T-cell (primary cell): Measurements from ENCODE around the gene CSTB. TPM values are rescaled to one million over a fixed set of nuclear protein-coding genes. Genes with fewer than 3 reads are reported as not detected.
A peak's percentile ranks its signal among the peaks of the same experiment; 100 is the strongest.

Experiments used
- ATAC-seq, 4 experiments: fragments of 200-7000 bp in 3 of 4; fragments of 150-1000 bp in 1 of 4; cut with Tn5 transposase; replicated peaks in 1 of 4; 1 replicate in 3 of 4; 2 replicates in 1 of 4; pipeline ENCODE4 v1.10.0; 2021; ENCODE audit warnings: moderate library complexity in 3 of 4, mild to moderate bottlenecking in 2 of 4, moderate number of reproducible peaks in 1 of 4
- CTCF ChIA-PET, 2 donors: fragments of 300-600 bp; sonication (Branson Sonifier 250); formaldehyde crosslinking; loops; one replicate each; lab custom pipeline; 2022; ENCODE audit warnings: antibody characterized with exemption in 2 of 2; lab: Charles Lee
- POLR2A ChIA-PET, 2 donors: fragments of 300-600 bp; sonication (Branson Sonifier 250); formaldehyde crosslinking; loops; one replicate each; lab custom pipeline; 2022; ENCODE audit warnings: antibody characterized with exemption in 2 of 2; lab: Charles Lee
- DNase-seq, 35 experiments: peaks; one replicate each; pipeline versions ENCODE4 v3.0.0 to v3.0.0-alpha.2; 2013 to 2023
- H3K27ac ChIP-seq: one replicate; pipeline ENCODE4 v1.5.1; 2013; ENCODE audit warnings: low read length
- H3K27me3 ChIP-seq, 2 experiments: replicated peaks in 1 of 2; 1 replicate in 1 of 2; 2 replicates in 1 of 2; pipeline versions ENCODE4 v1.6.1 to v1.7.0; 2013; ENCODE audit warnings: low read length in 1 of 2, mixed read lengths in 1 of 2; ENCODE audit not compliant: control insufficient read depth in 2 of 2, insufficient read depth in 2 of 2; ENCODE audit errors: extremely low read depth in 1 of 2
- H3K36me3 ChIP-seq, 2 donors: 1 replicate in 1 of 2; 2 replicates in 1 of 2; pipeline versions ENCODE4 v1.6.1 to v1.7.0; 2013; ENCODE audit warnings: low read length in 1 of 2; ENCODE audit not compliant: control insufficient read depth in 2 of 2, insufficient read depth in 1 of 2; ENCODE audit errors: extremely low read depth in 1 of 2
- H3K4me1 ChIP-seq, 2 experiments: 1 replicate in 1 of 2; 2 replicates in 1 of 2; pipeline versions ENCODE4 v1.6.1 to v1.7.0; 2013; ENCODE audit warnings: low read length in 2 of 2, mixed read lengths in 1 of 2; ENCODE audit not compliant: insufficient read depth in 2 of 2, control insufficient read depth in 1 of 2; ENCODE audit errors: extremely low read depth in 1 of 2
- H3K4me3 ChIP-seq, 2 donors: 1 replicate in 1 of 2; 2 replicates in 1 of 2; pipeline versions ENCODE4 v1.5.1 to v1.7.0; 2013; ENCODE audit warnings: mild to moderate bottlenecking in 2 of 2, low read length in 1 of 2, moderate library complexity in 1 of 2; ENCODE audit not compliant: control insufficient read depth in 1 of 2; ENCODE audit errors: extremely low read depth in 1 of 2
- H3K9me3 ChIP-seq: 2 replicates; pipeline ENCODE4 v1.7.0; 2013
- H3K27ac Mint-ChIP-seq, 2 donors: one replicate each; pipeline ENCODE4 v1.8.0; 2020 to 2021; ENCODE audit warnings: mild to moderate bottlenecking in 2 of 2, mixed read lengths in 2 of 2
- H3K27me3 Mint-ChIP-seq, 2 donors: one replicate each; pipeline ENCODE4 v1.8.0; 2021 to 2022; ENCODE audit warnings: mixed read lengths in 2 of 2
- H3K36me3 Mint-ChIP-seq: one replicate; pipeline ENCODE4 v1.8.0; 2021; ENCODE audit warnings: mixed read lengths
- H3K4me1 Mint-ChIP-seq, 3 donors: one replicate each; pipeline ENCODE4 v1.8.0; 2020 to 2022; ENCODE audit warnings: mixed read lengths in 3 of 3, mild to moderate bottlenecking in 1 of 3
- H3K4me3 Mint-ChIP-seq, 3 donors: one replicate each; pipeline ENCODE4 v1.8.0; 2020 to 2022; ENCODE audit warnings: mild to moderate bottlenecking in 3 of 3, mixed read lengths in 3 of 3, moderate library complexity in 3 of 3
- H3K9me3 Mint-ChIP-seq, 3 donors: one replicate each; pipeline ENCODE4 v1.8.0; 2020 to 2022; ENCODE audit warnings: mixed read lengths in 3 of 3
- WGBS: methylation state at CpG from one replicate; pipeline ENCODE4 v1.1.5; 2013; ENCODE audit warnings: missing lambda C conversion rate; ENCODE audit not compliant: insufficient coverage; 5-methylcytosine and 5-hydroxymethylcytosine counted together
- total RNA-seq, 35 experiments: library from RNA in 6 of 35; stranded (reverse) in 6 of 35; fragments of 120-200 nt in 1 of 35; gene quantifications; one replicate each; pipeline versions ENCODE4 v1.2.1 to v1.2.4 and lab custom pipeline; 2013 to 2026

Gene CSTB
- total RNA-seq, 5 donors from 2014 or later (not counting 1 experiment from before 2014, with no cell fraction given), result 19.0 to 34.7 (median 25.9) TPM

DNA sequence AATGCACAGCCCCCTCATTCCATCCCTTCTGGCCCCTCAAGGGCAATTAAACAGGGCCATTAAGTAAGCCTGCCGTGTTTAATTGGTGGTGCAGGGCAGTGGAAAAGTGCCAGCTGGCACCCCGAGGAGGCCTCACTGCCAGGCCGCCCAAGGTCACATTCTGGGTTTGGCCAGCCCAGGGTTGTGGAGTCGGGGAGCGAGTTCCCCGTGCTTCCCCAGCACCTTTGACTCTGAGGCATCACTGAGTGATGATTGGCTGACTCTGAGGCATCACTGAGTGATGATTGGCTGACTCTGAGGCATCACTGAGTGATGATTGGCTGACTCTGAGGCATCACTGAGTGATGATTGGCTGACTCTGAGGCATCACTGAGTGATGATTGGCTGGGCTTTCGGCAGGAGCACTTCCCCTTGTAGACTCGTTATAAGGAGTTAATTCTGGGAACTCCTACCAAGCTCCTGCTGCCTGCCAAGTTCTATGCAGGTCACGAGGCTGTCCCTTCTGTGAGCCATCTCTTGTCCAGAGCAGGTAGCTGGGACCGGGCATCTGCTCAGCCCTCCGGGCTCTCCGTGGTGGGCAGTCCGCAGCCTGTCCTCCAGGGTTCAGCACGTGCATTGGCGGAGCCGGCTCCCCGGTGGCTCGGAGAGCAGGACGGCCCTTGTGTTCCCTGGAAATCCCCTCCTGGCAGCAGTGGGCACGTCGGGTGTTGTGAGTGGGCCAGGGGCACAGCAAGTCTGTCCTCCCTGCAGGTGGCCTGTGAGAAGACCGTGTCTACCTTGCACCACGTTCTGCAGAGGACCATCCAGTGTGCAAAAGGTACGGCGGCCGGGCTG lies 20.9 kb downstream of the CSTB start:
- ChIA-PET POLR2A (no interaction called here), CTCF (no interaction called here)
- Histone ChIP-seq H3K4me1 (no peaks in the 10 kb centered on the region), H3K4me3 (no peak overlapping the region), H3K9me3 (no peaks in the 10 kb centered on the region), H3K27me3 (no peaks in the 10 kb centered on the region), H3K36me3 (peaks cover 11 to 54% of the 10 kb centered on the region in 2 donors), H3K27ac (no peak overlapping the region)
- peaks cover 33% of the 10 kb centered on the region for H3K36me3 Mint-ChIP-seq
- no peaks in the 10 kb centered on the region for H3K4me1 Mint-ChIP-seq
- H3K27ac Mint-ChIP-seq, result no peak overlapping the region
- H3K4me3 Mint-ChIP-seq, result peak overlapping the region in 1 of 3 donors; percentile 17
- 93% methylated on average over 26 of the region's 26 CpGs for WGBS
- no peaks in the 10 kb centered on the region for H3K9me3 Mint-ChIP-seq
- DNase-seq (no peak), ATAC-seq (no peak)
- no peaks in the 10 kb centered on the region for H3K27me3 Mint-ChIP-seq

DNA sequence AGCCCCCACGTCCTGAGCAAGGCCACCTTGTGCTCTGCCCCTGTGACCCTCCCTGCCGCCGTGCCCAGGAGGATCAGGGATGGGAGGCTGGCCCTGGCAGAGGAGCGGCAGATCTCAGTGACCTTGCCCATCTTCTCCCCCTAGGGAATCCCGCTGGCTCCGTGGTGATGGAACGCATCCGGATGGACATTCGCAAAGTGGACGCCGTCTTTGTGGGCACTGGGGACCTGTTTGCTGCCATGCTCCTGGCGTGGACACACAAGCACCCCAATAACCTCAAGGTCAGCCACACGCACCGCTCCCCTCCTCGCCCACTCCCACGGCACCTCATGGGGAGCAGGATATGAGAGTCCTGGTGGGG lies 22.7 kb downstream of the CSTB start:
- ChIA-PET CTCF (no interaction called here), POLR2A (no interaction called here)
- H3K4me3 ChIP-seq, result no peak overlapping the region
- H3K27me3 ChIP-seq, result no peaks in the 10 kb centered on the region
- H3K9me3 ChIP-seq, result no peaks in the 10 kb centered on the region
- H3K27ac Mint-ChIP-seq, result no peak overlapping the region
- peaks cover 11 to 55% of the 10 kb centered on the region in 2 donors for H3K36me3 ChIP-seq
- H3K4me1 Mint-ChIP-seq, result no peaks in the 10 kb centered on the region
- no peak overlapping the region for H3K27ac ChIP-seq
- H3K4me1 ChIP-seq, result peaks cover 0 to 3% of the 10 kb centered on the region in 2 experiments
- no peaks in the 10 kb centered on the region for H3K9me3 Mint-ChIP-seq
- ATAC-seq (no peak), DNase-seq (no peak)
- H3K36me3 Mint-ChIP-seq, result peaks cover 30% of the 10 kb centered on the region
- 96% methylated on average over 8 of the region's 16 CpGs for WGBS
- H3K27me3 Mint-ChIP-seq, result no peaks in the 10 kb centered on the region
- H3K4me3 Mint-ChIP-seq, result no peak overlapping the region

DNA sequence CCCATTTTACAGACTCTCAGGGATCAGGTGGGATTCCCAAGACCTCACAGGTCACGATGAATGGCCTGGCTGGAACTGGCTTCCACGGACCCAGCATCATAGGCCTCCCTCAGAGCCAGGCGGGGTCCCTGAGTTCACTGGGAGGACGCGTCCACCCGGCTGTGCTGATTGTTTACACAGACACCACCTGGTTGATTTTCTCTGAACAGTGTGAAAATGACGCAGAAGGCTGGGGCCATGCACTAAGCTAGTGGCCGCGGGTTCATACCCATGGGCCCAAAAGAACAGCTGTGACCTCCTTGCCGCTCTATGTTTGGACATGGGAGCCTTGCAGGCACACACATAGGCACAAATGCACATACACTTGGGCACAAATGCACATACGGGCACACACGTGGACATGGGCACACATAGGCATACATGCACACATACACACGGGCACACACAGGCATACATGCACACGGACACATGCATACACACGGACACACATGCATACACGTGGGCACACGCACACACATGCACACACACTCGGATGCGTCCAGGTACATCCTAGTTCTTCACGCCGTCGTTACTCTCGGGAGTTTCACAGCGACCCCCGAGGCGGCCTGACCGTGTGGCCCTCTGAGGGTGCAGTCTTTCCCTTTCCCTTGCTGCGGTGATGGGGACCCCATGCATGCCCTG lies 23.2 kb downstream of the CSTB start:
- Mint-ChIP-seq H3K36me3 (peaks cover 30% of the 10 kb centered on the region), H3K4me3 (no peak overlapping the region), H3K4me1 (no peaks in the 10 kb centered on the region), H3K27ac (no peak overlapping the region), H3K9me3 (no peaks in the 10 kb centered on the region), H3K27me3 (no peaks in the 10 kb centered on the region)
- H3K4me3 ChIP-seq, result no peak overlapping the region
- H3K4me1 ChIP-seq, result peaks cover 0 to 3% of the 10 kb centered on the region in 2 experiments
- H3K9me3 ChIP-seq, result no peaks in the 10 kb centered on the region
- WGBS, result 98% methylated on average over 27 of the region's 28 CpGs
- no peaks in the 10 kb centered on the region for H3K27me3 ChIP-seq
- peaks cover 11 to 56% of the 10 kb centered on the region in 2 donors for H3K36me3 ChIP-seq
- H3K27ac ChIP-seq, result no peak overlapping the region
- ChIA-PET POLR2A (no interaction called here), CTCF (no interaction called here)
- ATAC-seq (no peak), DNase-seq (no peak)

DNA sequence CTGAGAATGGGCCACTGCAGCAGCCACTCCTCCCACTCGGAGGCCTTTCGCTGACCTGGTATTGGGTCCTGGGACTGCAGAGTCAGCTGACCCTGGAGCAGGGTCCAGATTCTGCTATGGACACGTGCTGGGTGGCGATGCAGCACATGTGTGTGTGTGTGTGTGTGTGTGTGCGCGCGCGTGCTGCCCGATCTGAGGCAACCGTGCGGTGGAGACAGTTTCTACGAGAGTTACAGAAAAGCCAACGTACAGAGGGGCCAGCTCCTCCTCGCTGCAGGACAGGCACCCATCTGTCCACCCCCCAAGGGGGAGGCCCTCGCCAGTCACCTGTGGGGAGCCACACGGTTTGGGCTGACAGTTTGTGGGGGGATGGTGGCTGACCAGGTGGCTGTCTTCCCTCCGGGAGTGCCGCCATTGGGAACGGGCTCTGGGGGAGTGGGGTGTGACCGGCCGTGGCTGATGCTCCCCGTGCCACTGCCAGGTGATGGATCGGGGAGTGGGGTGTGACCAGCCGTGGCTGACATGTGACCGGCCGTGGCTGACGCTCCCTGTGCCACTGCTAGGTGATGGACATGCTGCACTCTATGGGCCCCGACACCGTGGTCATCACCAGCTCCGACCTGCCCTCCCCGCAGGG lies 24.0 kb downstream of the CSTB start:
- no peak for ATAC-seq
- H3K27me3 Mint-ChIP-seq, result no peaks in the 10 kb centered on the region
- DNase-seq, result no peak
- no peaks in the 10 kb centered on the region for H3K9me3 ChIP-seq
- H3K9me3 Mint-ChIP-seq, result no peaks in the 10 kb centered on the region
- no peak overlapping the region for H3K27ac Mint-ChIP-seq
- no peaks in the 10 kb centered on the region for H3K4me1 Mint-ChIP-seq
- ChIA-PET POLR2A (no interaction called here), CTCF (no interaction called here)
- H3K36me3 Mint-ChIP-seq, result peaks cover 30% of the 10 kb centered on the region
- no peak overlapping the region for H3K4me3 ChIP-seq
- no peak overlapping the region for H3K27ac ChIP-seq
- no peaks in the 10 kb centered on the region for H3K27me3 ChIP-seq
- peaks cover 11 to 58% of the 10 kb centered on the region in 2 donors for H3K36me3 ChIP-seq
- no peak overlapping the region for H3K4me3 Mint-ChIP-seq
- 97% methylated on average over 17 of the region's 31 CpGs for WGBS
- H3K4me1 ChIP-seq, result peaks cover 0 to 3% of the 10 kb centered on the region in 2 experiments

DNA sequence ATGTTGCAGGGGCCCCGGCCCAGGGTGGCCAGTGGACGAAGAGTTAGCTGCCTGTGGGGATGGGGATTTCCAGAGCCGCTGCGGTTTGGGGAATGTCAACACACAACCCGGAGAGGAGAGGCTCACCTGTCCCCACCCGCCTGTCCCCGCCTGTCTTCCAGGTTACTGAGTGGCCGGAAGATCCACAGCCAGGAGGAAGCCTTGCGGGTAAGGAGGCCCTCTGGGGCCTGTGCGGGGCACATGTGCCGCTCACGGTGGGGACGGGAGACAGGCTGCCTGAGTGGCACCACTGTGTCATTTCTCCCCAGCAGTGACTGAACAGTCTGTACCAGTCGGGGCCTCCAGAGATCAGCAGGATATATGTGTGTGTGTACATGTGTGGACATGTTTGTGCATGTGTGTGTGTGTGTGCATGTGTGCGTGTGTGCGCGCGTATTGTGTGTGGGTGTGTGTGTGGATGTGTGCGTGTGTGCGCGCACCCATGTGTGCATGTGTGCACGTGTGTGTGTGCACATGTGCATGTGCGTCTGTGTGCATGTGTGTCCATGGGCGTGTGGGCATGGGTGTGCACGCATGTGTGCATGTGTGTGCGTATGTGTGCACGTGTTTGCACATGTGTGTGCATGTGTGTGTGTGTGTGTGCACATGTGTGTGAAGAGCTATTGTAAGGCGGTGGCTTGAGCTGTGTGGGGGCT lies 25.6 kb downstream of the CSTB start:
- 92% methylated on average over 26 of the region's 28 CpGs for WGBS
- H3K9me3 Mint-ChIP-seq, result no peaks in the 10 kb centered on the region
- Histone ChIP-seq H3K9me3 (no peaks in the 10 kb centered on the region), H3K27me3 (no peaks in the 10 kb centered on the region), H3K4me1 (peaks cover 0 to 3% of the 10 kb centered on the region in 2 experiments), H3K36me3 (peaks cover 11 to 59% of the 10 kb centered on the region in 2 donors), H3K4me3 (no peak overlapping the region), H3K27ac (no peak overlapping the region)
- peaks cover 26% of the 10 kb centered on the region for H3K36me3 Mint-ChIP-seq
- POLR2A ChIA-PET, result no interaction called here
- CTCF ChIA-PET, result interaction anchor here in 1 of 2 donors (0.5 kb wide), 1 partner anchor 21 kb away, joined by 3 read pairs; no protein-coding TSS in a partner anchor
- DNase-seq, result no peak
- no peak overlapping the region for H3K27ac Mint-ChIP-seq
- no peaks in the 10 kb centered on the region for H3K27me3 Mint-ChIP-seq
- no peaks in the 10 kb centered on the region for H3K4me1 Mint-ChIP-seq
- ATAC-seq, result no peak
- no peak overlapping the region for H3K4me3 Mint-ChIP-seq
